ENCODE results near the gene BTBD16.
A peak's percentile ranks its signal among the peaks of the same experiment; 100 is the strongest.

Gene BTBD16

DNA sequence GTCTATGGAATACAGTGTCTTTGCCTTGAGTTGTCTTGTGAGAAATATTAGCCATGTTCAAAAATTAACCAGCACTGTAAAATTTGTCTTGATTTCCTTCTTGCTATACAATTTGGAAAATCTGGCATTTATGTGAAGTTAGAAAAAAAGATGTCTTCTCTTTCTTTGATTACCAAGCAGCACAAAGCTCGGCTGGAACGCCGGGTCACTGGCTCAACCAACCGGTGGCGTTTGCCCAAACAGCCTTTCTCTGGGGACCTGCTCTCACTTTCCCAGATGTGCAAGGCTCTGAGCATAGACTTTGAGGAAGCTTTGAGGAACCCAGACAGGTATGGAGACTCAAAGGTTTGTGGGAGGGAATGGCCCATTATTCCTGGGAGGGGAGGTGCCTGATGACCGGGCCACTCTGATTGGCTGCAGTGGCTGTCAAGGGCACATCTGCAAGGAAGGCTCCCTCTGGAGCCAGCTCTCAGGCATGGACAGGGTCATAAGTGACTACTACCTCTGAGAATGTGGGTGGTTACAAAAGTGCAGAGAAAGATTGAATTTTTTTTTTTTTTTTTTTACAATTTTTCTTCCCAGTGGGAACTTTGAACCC is 5.6 kb downstream of the BTBD16 start:
- no peak for DNase-seq (ENCODE audit: extremely low read depth, low read depth)
- TF ChIP-seq, protein P1, sequence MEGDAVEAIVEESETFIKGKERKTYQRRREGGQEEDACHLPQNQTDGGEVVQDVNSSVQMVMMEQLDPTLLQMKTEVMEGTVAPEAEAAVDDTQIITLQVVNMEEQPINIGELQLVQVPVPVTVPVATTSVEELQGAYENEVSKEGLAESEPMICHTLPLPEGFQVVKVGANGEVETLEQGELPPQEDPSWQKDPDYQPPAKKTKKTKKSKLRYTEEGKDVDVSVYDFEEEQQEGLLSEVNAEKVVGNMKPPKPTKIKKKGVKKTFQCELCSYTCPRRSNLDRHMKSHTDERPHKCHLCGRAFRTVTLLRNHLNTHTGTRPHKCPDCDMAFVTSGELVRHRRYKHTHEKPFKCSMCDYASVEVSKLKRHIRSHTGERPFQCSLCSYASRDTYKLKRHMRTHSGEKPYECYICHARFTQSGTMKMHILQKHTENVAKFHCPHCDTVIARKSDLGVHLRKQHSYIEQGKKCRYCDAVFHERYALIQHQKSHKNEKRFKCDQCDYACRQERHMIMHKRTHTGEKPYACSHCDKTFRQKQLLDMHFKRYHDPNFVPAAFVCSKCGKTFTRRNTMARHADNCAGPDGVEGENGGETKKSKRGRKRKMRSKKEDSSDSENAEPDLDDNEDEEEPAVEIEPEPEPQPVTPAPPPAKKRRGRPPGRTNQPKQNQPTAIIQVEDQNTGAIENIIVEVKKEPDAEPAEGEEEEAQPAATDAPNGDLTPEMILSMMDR (IDR thresholded peaks at IDR 0.05; ENCODE audit: low read depth, low read length) = no peak

DNA sequence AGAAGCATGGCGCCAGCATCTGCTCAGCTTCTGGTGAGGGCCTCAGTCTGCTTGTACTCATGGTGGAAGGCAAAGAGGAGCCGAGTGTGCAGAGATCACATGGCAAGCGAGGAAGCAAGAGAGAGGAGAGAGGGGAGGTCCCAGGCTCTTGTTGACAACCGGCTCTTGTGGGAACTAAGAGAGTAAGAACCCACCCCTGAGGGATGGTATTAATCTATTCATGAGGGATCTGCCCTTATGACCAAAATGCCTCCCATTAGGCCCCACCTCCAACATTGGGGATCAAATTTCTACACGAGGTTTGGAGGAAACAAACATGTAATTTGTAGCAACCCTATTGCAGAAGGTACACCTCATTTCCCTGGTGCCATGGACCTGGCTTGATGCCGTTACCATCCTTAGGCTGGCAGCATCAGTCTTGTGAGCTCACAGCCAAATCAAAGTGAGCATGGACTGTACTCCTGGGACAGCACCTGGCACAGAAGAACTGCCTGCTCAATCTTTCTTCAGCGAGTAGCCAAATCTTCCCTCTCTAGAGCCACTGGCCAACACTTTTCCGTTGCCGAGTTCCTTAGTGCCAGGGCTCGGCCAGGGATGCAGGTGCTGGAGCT is 6.5 kb downstream of the BTBD16 start:
- TF ChIP-seq, protein P1 (IDR thresholded peaks at IDR 0.05; ENCODE audit: low read depth, low read length) = no peak
- DNase-seq (ENCODE audit: extremely low read depth, low read depth) = no peak

DNA sequence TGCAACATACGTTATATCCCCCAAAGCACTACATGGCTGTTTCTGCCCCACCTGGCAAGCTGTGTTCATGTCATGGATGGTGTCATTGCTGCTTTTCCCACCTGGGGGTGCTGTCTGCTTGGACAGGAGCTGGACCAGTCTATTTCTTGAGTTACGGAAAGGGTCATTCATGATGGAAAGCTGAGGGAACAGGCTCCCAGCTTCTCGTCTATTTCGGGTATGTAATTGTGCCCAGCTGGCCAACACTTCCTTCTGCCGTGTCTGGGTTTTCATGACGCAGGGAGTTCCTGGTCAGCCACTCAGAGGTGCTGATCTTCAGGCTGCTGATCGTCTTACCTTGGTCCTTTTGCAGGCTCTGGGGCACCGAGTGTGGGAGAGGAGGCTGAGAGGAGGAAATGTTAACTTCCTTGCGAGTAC is 8.6 kb downstream of the BTBD16 start:
- TF ChIP-seq, protein P1 (IDR thresholded peaks at IDR 0.05; ENCODE audit: low read depth, low read length) = peak; percentile 39
- no peak for DNase-seq (ENCODE audit: extremely low read depth, low read depth)

DNA sequence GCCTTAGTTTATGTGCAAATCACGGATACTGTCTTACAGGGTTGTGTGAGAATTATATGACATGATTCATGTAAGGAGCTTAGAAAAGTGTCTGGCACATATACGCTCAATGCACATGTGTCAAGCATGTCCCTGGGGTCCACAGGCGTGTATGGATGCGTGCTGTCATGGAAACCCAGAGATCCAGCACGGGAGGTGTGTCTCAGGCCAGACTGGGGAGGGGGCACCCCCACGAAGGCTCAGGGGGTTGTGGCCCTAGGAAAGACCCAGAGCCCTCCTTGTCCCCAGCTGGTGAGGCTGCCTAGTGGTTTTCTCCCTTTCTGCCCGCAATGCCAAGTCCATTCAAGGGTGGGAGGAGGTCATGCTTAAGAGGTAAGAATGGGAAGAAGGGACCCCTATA is 9.1 kb downstream of the BTBD16 start:
- TF ChIP-seq, protein P1 (IDR thresholded peaks at IDR 0.05; ENCODE audit: low read depth, low read length) = no peak
- no peak for DNase-seq (ENCODE audit: extremely low read depth, low read depth)

DNA sequence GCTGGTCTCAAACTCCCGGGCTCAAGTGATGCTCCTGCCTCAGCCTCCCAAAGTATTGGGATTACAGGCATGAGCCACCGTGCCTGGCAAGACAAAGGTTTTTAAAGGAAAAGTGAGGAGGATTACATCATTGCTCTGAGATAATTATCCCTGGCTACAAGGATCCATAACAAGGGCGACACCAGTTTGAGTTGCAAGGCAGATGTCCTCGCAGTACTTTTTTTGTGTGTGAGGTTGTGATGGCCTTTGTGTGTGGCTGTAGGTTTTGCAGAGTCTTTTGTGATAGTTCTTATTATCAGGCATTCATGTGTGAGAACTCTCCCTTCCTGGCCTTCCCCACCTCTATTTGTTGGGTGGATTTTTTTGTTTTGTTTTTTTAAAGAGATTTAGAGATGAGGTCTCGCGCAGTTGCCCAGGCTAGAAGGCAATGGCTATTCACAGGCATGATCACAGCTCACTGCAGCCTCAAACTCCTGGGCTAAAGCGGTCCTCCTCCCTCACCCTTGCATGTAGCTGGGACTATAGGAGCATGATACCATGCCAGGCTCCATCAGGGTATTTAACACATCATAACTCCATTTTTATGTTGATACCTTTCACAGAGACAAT is 10.0 kb downstream of the BTBD16 start:
- no peak for DNase-seq (ENCODE audit: extremely low read depth, low read depth)
- TF ChIP-seq, protein P1 (IDR thresholded peaks at IDR 0.05; ENCODE audit: low read depth, low read length) = no peak

DNA sequence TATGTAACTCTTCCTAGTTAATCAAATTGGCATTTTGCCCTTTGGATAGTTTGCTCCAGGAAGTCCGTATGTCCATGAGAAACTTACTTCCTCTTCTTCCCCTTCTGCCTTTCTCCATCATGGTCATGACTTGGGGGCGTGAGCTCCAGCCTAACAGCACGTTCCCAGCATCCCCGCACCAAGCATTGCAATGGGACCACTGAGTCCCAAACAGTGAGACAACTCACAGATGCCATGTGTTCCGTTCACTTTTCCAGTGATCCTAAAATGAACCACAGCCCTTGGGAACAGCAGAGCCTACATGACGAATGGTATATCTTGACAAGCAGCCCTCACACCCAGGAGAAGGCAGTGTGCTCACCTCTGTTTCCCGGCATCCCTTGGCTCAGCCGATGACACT is 10.7 kb downstream of the BTBD16 start:
- no peak for DNase-seq (ENCODE audit: extremely low read depth, low read depth)
- TF ChIP-seq, protein P1 (IDR thresholded peaks at IDR 0.05; ENCODE audit: low read depth, low read length) = no peak

DNA sequence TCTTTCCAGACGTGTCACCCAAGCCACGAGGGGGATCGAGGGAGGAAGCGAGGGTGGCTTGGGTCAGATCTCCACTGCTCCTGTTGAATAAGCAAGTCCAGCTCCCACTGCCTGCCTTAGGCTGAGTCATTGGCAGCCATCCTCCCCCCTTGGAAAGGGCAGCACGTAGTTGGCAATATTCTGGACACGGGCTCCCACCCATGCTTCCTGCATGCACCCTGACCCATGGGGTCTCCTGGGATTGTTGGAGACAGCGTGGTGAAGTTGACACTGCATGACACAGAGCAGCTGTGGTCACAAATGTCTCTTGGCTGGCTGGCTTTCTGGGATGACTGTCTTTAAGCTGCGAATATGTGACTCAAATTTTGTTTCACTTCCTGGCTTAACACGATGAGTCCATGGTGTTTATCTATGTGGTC is 11.2 kb downstream of the BTBD16 start:
- TF ChIP-seq, protein P1 (IDR thresholded peaks at IDR 0.05; ENCODE audit: low read depth, low read length) = no peak
- DNase-seq (ENCODE audit: extremely low read depth, low read depth) = no peak

Measured in AG09319 (cell line).